ENCODE data around the gene PRKAB1. TPM values are rescaled to one million over a fixed set of nuclear protein-coding genes. Genes with fewer than 3 reads are reported as not detected.

PRKAB1 gene
- total RNA-seq, 1 experiment from 2014 or later, result 36.3 TPM

- Histone ChIP-seq H3K27ac (ENCODE audit: low read length) (no peak overlapping the region), H3K36me3 (ENCODE audit: control insufficient read depth, insufficient read depth, low read length) (peaks cover 3% of the 10 kb centered on the region), H3K4me3 (ENCODE audit: low read depth in 2 of 2, low read length in 2 of 2) (no peak overlapping the region), H3K4me1 (ENCODE audit: control insufficient read depth, insufficient read depth, low read length) (no peaks in the 10 kb centered on the region), H3K27me3 (ENCODE audit: control insufficient read depth, insufficient read depth, low read length) (no peaks in the 10 kb centered on the region), H3K9me3 (ENCODE audit: control insufficient read depth, insufficient read depth, low read depth, low read length) (no peaks in the 10 kb centered on the region)
- POLR2A ChIA-PET, result interaction anchor here (0.6 kb wide), 1 partner anchor 17 kb away, joined by 4 read pairs; no protein-coding TSS in a partner anchor
- intact Hi-C loops (cut with micrococcal nuclease; ENCODE audit: unreplicated experiment) (no loop called here), in situ Hi-C loops (cut with HindIII; ENCODE audit: low pct_unique_long_range_greater_than_20kb, low sequenced_read_pairs) (no loop called here)
- no peak for TF ChIP-seq POLR2AphosphoS5 (IDR thresholded peaks at IDR 0.05; ENCODE audit: low read depth, low read length)
- TF ChIP-seq SIN3A (IDR thresholded peaks at IDR 0.05; ENCODE audit: borderline replicate concordance, insufficient read depth, low read depth, low read length), result no peak
- no peak for TF ChIP-seq CTCF (IDR thresholded peaks at IDR 0.05)
- TF ChIP-seq REST (IDR thresholded peaks at IDR 0.05; ENCODE audit: insufficient read depth in 1 of 2, low read depth in 2 of 2, low read length in 1 of 2), result no peak
- TF ChIP-seq TCF7L2 (IDR thresholded peaks at IDR 0.05; ENCODE audit: low read depth, low read length), result no peak
- no peak; the same call in 1 of the 2 replicates for ATAC-seq
- no TSS peak for BruUV-seq (replicated peaks)
- DNase-seq (ENCODE audit: low read depth, low spot score), result no peak
- CTCF ChIA-PET, result interaction anchor here (0.6 kb wide), 1 partner anchor 73 kb away, joined by 3 read pairs; no protein-coding TSS in a partner anchor
These were observed 31.3 kb downstream of the PRKAB1 start for GRCh38 chr12:119699199-119699760.

- Histone ChIP-seq H3K4me1 (ENCODE audit: control insufficient read depth, insufficient read depth, low read length) (no peaks in the 10 kb centered on the region), H3K27me3 (ENCODE audit: control insufficient read depth, insufficient read depth, low read length) (no peaks in the 10 kb centered on the region), H3K9me3 (ENCODE audit: control insufficient read depth, insufficient read depth, low read depth, low read length) (no peaks in the 10 kb centered on the region), H3K4me3 (ENCODE audit: low read depth in 2 of 2, low read length in 2 of 2) (no peak overlapping the region), H3K36me3 (ENCODE audit: control insufficient read depth, insufficient read depth, low read length) (peaks cover 3% of the 10 kb centered on the region), H3K27ac (ENCODE audit: low read length) (no peak overlapping the region)
- no peak for DNase-seq (ENCODE audit: low read depth, low spot score)
- no peak for TF ChIP-seq REST (IDR thresholded peaks at IDR 0.05; ENCODE audit: insufficient read depth in 1 of 2, low read depth in 2 of 2, low read length in 1 of 2)
- TF ChIP-seq POLR2AphosphoS5 (IDR thresholded peaks at IDR 0.05; ENCODE audit: low read depth, low read length), result no peak
- TF ChIP-seq TCF7L2 (IDR thresholded peaks at IDR 0.05; ENCODE audit: low read depth, low read length), result no peak
- TF ChIP-seq SIN3A (IDR thresholded peaks at IDR 0.05; ENCODE audit: borderline replicate concordance, insufficient read depth, low read depth, low read length), result no peak
- TF ChIP-seq CTCF (IDR thresholded peaks at IDR 0.05), result no peak
- POLR2A ChIA-PET, result interaction anchor here (0.6 kb wide), 1 partner anchor 16 kb away, joined by 4 read pairs; no protein-coding TSS in a partner anchor
- CTCF ChIA-PET, result no interaction called here
- no TSS peak for BruUV-seq (replicated peaks)
- no peak for ATAC-seq
- intact Hi-C loops (cut with micrococcal nuclease; ENCODE audit: unreplicated experiment) (no loop called here), in situ Hi-C loops (cut with HindIII; ENCODE audit: low pct_unique_long_range_greater_than_20kb, low sequenced_read_pairs) (no loop called here)
These were observed 32.1 kb downstream of the PRKAB1 start for GRCh38 chr12:119700078-119700477.

Measured in Panc1 (cell line).